ENCODE data around the gene TMEM185B. TPM values are rescaled to one million over a fixed set of nuclear protein-coding genes. Genes with fewer than 3 reads are reported as not detected.
"Not testable (repeated sequence)": the region's sequence is repeated elsewhere in the genome, so short reads cannot be mapped to it uniquely, and the experiment has no call there.

The TMEM185B gene
- 10 to 100 TPM; 12.6 to 30.4 (median 20.5) TPM for polyA plus RNA-seq

GRCh38 chr2:120223034-120223912, at the start of gene TMEM185B:
Gene TMEM185B, minus strand, starts transcription at chr2:120223400. Its CDS starts 424 bp downstream, at chr2:120222976.
- H3K9me3 Mint-ChIP-seq = no peaks in the 10 kb centered on the region
- peak within 1 kb of the TSS; percentile 84 to 90 (median 87) for H3K4me3 Mint-ChIP-seq
- peaks cover 2 to 7% (median 2%) of the 10 kb centered on the region in 3 donors for H3K27me3 Mint-ChIP-seq (ENCODE audit: low read depth in 3 of 3)
- peak; percentile 87 to 91 (median 88) for DNase-seq
- H3K27ac Mint-ChIP-seq = peak within 1 kb of the TSS; percentile 81 to 92 (median 87)
- H3K4me1 Mint-ChIP-seq = peaks cover 46 to 56% of the 10 kb centered on the region in 2 donors
- peaks cover 5 to 10% (median 7%) of the 10 kb centered on the region in 3 donors for H3K36me3 Mint-ChIP-seq

DNA sequence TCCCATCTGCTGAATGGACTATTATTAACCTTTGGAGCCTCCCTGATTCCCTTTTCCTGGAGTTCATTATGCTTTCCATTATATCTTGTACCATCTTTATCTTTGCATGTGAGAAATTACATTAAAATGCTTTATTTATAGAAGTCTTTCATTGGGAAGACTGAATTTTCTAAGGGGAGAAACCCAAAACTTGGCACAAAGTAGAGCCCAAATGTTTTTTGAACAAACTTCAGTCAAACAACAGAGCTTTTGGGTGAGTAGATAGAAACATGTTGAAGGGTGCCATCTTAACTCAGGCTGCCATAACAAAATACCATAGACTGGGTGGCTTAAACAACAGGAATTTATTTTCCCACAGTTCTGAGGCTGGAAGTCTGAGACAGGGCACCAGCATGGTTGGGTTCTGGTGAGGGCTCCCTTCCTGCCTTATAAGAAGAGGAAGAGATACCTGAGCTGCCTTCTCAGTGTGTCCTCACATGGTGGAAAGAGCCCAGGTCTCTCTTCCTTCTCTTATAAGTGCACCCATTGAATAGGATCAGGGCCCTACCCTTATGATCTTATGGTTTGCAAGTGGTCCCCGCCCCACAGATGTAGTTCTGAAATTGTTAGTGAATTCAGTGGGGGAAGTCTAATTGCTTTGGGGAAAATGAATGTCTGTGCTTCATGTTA, 48.6 kb upstream of the TMEM185B start:
- no peak overlapping the region for H3K4me3 Mint-ChIP-seq
- peaks cover 0 to 1% (median 0%) of the 10 kb centered on the region in 3 donors for H3K27me3 Mint-ChIP-seq (ENCODE audit: low read depth in 3 of 3)
- H3K4me1 Mint-ChIP-seq = peaks cover 24 to 62% of the 10 kb centered on the region in 2 donors
- no peak for DNase-seq
- H3K27ac Mint-ChIP-seq = no peak overlapping the region
- H3K36me3 Mint-ChIP-seq = peaks cover 0 to 4% (median 4%) of the 10 kb centered on the region in 3 donors
- no peaks in the 10 kb centered on the region for H3K9me3 Mint-ChIP-seq

DNA sequence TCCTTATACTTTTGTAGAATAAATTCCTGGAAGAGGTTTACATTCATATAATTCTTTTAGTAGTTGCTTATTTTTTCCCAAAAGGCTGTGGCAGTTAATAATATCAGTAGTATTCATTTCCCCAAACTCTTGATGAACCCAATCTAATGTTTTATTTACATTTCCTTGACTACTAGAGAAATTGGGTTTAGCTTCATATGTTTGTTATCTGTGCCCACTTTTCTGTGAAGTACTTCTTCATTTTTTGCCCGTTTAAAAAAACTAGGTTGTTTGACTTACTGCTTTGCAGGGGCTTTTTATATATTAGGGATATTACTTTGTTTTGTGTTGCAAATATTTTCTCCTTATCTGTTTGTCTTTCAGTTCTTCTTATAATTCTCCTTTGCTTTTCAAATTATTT, 46.6 kb upstream of the TMEM185B start:
- DNase-seq = no peak
- peaks cover 0 to 1% (median 0%) of the 10 kb centered on the region in 3 donors for H3K27me3 Mint-ChIP-seq (ENCODE audit: low read depth in 3 of 3)
- no peak overlapping the region for H3K4me3 Mint-ChIP-seq
- H3K36me3 Mint-ChIP-seq = peaks cover 0 to 4% (median 4%) of the 10 kb centered on the region in 3 donors
- no peaks in the 10 kb centered on the region for H3K9me3 Mint-ChIP-seq
- peaks cover 23 to 64% of the 10 kb centered on the region in 2 donors for H3K4me1 Mint-ChIP-seq
- no peak overlapping the region for H3K27ac Mint-ChIP-seq

DNA sequence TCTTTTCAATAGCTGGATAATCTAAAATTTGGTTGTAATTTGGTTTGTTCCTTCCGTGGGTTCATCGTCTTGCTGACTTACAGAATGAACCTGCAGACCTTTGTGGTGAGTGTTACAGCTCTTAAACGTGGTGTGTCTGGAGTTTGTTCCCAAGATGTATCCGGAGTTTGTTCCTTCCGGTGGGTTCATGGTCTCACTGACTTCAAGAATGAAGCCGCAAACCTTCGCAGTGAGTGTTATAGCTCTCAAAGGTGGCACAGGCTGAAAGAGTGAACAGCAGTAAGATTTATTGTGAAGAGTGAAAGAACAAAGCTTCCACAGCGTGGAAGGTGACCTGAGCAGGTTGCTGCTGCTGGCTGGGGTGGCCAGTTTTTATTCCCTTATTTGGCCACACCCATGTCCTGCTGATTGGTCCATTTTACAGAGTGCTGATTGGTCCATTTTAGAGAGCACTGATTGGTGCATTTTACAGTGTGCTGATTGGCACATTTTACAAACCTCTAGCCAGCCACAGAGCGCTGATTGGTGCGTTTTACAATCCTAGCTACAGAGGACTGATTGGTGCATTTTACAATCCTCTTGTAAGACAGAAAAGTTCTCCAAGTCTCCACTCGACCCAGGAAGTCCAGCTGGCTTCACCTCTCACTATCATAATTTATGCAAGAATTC, 46.0 kb upstream of the TMEM185B start:
- Mint-ChIP-seq H3K4me1 (peaks cover 25 to 63% of the 10 kb centered on the region in 2 donors), H3K36me3 (peaks cover 0 to 4% (median 4%) of the 10 kb centered on the region in 3 donors), H3K4me3 (peak overlapping the region in 1 of 5 donors; percentile 30), H3K27ac (no peak overlapping the region), H3K9me3 (no peaks in the 10 kb centered on the region), H3K27me3 (ENCODE audit: low read depth in 3 of 3) (peaks cover 0 to 1% (median 0%) of the 10 kb centered on the region in 3 donors)
- peak in 2 of 3 donors; percentile 4 to 20 for DNase-seq

DNA sequence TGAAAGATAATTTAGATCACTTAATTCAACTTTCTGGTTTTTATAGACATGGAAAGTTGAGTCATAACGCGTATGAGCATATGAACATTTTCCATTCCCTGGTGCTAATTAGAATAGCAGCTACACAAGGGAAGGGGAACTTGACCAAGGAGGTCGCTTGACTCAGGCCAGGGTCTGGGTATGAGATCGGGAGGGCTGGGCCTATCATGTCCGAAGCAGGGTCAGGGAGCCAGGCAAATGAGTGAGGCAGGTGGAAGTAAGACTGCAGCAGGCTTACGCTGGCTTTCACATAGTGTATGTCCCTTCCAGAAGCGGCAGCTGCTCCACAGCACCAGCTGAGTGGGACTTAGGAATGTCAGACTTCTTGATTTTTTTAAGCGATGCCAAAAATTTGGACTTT, 44.1 kb upstream of the TMEM185B start:
- H3K27ac Mint-ChIP-seq = no peak overlapping the region
- H3K27me3 Mint-ChIP-seq (ENCODE audit: low read depth in 3 of 3) = peaks cover 0 to 1% (median 0%) of the 10 kb centered on the region in 3 donors
- H3K9me3 Mint-ChIP-seq = no peaks in the 10 kb centered on the region
- DNase-seq = no peak
- H3K4me1 Mint-ChIP-seq = peaks cover 21 to 47% of the 10 kb centered on the region in 2 donors
- no peak overlapping the region for H3K4me3 Mint-ChIP-seq
- H3K36me3 Mint-ChIP-seq = peaks cover 0 to 4% (median 4%) of the 10 kb centered on the region in 3 donors

DNA sequence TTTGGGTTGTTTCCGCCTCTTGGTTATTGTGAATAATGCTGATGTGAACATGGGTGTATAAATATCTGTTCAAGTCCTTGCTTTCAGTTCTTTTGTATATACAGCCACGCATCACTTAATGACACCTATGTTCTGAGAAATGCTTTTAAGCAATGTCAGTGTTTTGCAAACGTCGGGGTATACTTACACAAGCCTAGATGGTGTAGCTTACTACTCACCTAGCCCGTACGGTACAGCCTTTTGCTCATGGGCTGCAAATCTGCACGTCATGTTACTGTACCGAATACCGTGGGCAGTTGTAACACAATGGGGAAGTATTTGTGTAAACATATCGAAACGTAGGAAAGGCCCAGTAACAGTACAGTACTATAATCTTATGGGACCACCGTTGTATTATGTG, 41.8 kb upstream of the TMEM185B start:
- H3K4me3 Mint-ChIP-seq = no peak overlapping the region
- H3K4me1 Mint-ChIP-seq = peaks cover 20 to 25% of the 10 kb centered on the region in 2 donors
- H3K27ac Mint-ChIP-seq = no peak overlapping the region
- H3K27me3 Mint-ChIP-seq (ENCODE audit: low read depth in 3 of 3) = peaks cover 0 to 1% (median 0%) of the 10 kb centered on the region in 3 donors
- no peak for DNase-seq
- H3K36me3 Mint-ChIP-seq = peaks cover 0 to 4% (median under 1%) of the 10 kb centered on the region in 3 donors
- no peaks in the 10 kb centered on the region for H3K9me3 Mint-ChIP-seq

- DNase-seq = no peak
- no peak overlapping the region for H3K4me3 Mint-ChIP-seq
- no peak overlapping the region for H3K27ac Mint-ChIP-seq
- peaks cover 19 to 23% of the 10 kb centered on the region in 2 donors for H3K4me1 Mint-ChIP-seq
- peaks cover 0 to 3% (median 0%) of the 10 kb centered on the region in 6 donors for H3K9me3 Mint-ChIP-seq
- H3K36me3 Mint-ChIP-seq = peaks cover 4% of the 10 kb centered on the region in 3 donors
- peaks cover 0 to 1% (median 0%) of the 10 kb centered on the region in 3 donors for H3K27me3 Mint-ChIP-seq (ENCODE audit: low read depth in 3 of 3)
Measured at GRCh38 chr2:120262761-120263428, 39.7 kb upstream of the TMEM185B start.

GRCh38 chr2:120262150-120262549, 39.0 kb upstream of the TMEM185B start:
- Mint-ChIP-seq H3K4me3 (no peak overlapping the region), H3K27me3 (ENCODE audit: low read depth in 3 of 3) (no peaks in the 10 kb centered on the region), H3K4me1 (peaks cover 23 to 31% of the 10 kb centered on the region in 2 donors), H3K9me3 (peaks cover 0 to 3% (median 0%) of the 10 kb centered on the region in 6 donors), H3K27ac (no peak overlapping the region), H3K36me3 (peaks cover 4% of the 10 kb centered on the region in 3 donors)
- no peak for DNase-seq

GRCh38 chr2:120261387-120262006, 38.3 kb upstream of the TMEM185B start:
- Mint-ChIP-seq H3K4me3 (no peak overlapping the region), H3K4me1 (peaks cover 22 to 37% of the 10 kb centered on the region in 2 donors), H3K27ac (no peak overlapping the region), H3K36me3 (peaks cover 4% of the 10 kb centered on the region in 3 donors), H3K27me3 (ENCODE audit: low read depth in 3 of 3) (no peaks in the 10 kb centered on the region), H3K9me3 (peaks cover 0 to 3% (median 0%) of the 10 kb centered on the region in 6 donors)
- no peak for DNase-seq

- H3K4me1 Mint-ChIP-seq = peaks cover 30 to 44% of the 10 kb centered on the region in 2 donors
- DNase-seq = no peak
Measured at GRCh38 chr2:120260736-120261135, 37.5 kb upstream of the TMEM185B start.

GRCh38 chr2:120259939-120260338, 36.7 kb upstream of the TMEM185B start:
- DNase-seq; H3K27me3 Mint-ChIP-seq (ENCODE audit: low read depth in 3 of 3); H3K9me3 Mint-ChIP-seq; H3K27ac Mint-ChIP-seq; H3K36me3 Mint-ChIP-seq; H3K4me3 Mint-ChIP-seq: not testable (repeated sequence)
- peaks cover 32 to 44% of the 10 kb centered on the region in 2 donors for H3K4me1 Mint-ChIP-seq

More at GRCh38 chr2:120260736-120261135, 37.5 kb upstream of the TMEM185B start:
- H3K4me3 Mint-ChIP-seq = no peak overlapping the region
- peaks cover 4% of the 10 kb centered on the region in 3 donors for H3K36me3 Mint-ChIP-seq
- no peak overlapping the region for H3K27ac Mint-ChIP-seq
- no peaks in the 10 kb centered on the region for H3K27me3 Mint-ChIP-seq (ENCODE audit: low read depth in 3 of 3)
- H3K9me3 Mint-ChIP-seq = peaks cover 0 to 3% (median 0%) of the 10 kb centered on the region in 6 donors

GRCh38 chr2:120258196-120258595, 35.0 kb upstream of the TMEM185B start:
- peaks cover 4% of the 10 kb centered on the region in 3 donors for H3K36me3 Mint-ChIP-seq
- H3K27ac Mint-ChIP-seq = no peak overlapping the region
- peaks cover 0 to 3% (median 0%) of the 10 kb centered on the region in 6 donors for H3K9me3 Mint-ChIP-seq
- no peak for DNase-seq
- peak overlapping the region in 1 of 5 donors; percentile 17 for H3K4me3 Mint-ChIP-seq
- peaks cover 44 to 56% of the 10 kb centered on the region in 2 donors for H3K4me1 Mint-ChIP-seq
- peaks cover 0 to 5% (median 5%) of the 10 kb centered on the region in 3 donors for H3K27me3 Mint-ChIP-seq (ENCODE audit: low read depth in 3 of 3)
